Measurements from ENCODE around the gene MFSD2A.

MFSD2A gene

GRCh38 chr1:39951926-39952325 is 3.0 kb upstream of the MFSD2A start:
- ATAC-seq: no peak
- no peak for TF ChIP-seq PATZ1 (CRISPR knock-in tag; IDR thresholded peaks at IDR 0.05; ENCODE audit: borderline replicate concordance)
- no peak for TF ChIP-seq TOX (CRISPR knock-in tag; IDR thresholded peaks at IDR 0.05; ENCODE audit: borderline replicate concordance)
- no peak for TF ChIP-seq OSR1 (CRISPR knock-in tag; IDR thresholded peaks at IDR 0.05)
- no peak for TF ChIP-seq ZC3H10 (CRISPR knock-in tag; IDR thresholded peaks at IDR 0.05)
- TF ChIP-seq ARNTL (CRISPR knock-in tag; IDR thresholded peaks at IDR 0.05; ENCODE audit: borderline replicate concordance, low read depth): no peak
- TF ChIP-seq RARB (CRISPR knock-in tag; IDR thresholded peaks at IDR 0.05): no peak
- no peak for TF ChIP-seq ZFP3 (CRISPR knock-in tag; IDR thresholded peaks at IDR 0.05)
- TF ChIP-seq ZNF70 (CRISPR knock-in tag; IDR thresholded peaks at IDR 0.05): no peak
- TF ChIP-seq ZFP30 (CRISPR knock-in tag; IDR thresholded peaks at IDR 0.05): no peak
- TF ChIP-seq ISL1 (CRISPR knock-in tag; IDR thresholded peaks at IDR 0.05): no peak
- no peak for TF ChIP-seq TCF4 (CRISPR knock-in tag; IDR thresholded peaks at IDR 0.05; ENCODE audit: borderline replicate concordance)
- TF ChIP-seq GLIS3 (CRISPR knock-in tag; IDR thresholded peaks at IDR 0.05): no peak
- TF ChIP-seq ESRRG (CRISPR knock-in tag; IDR thresholded peaks at IDR 0.05): no peak
- TF ChIP-seq SNAI2 (CRISPR knock-in tag; IDR thresholded peaks at IDR 0.05): no peak
- no peak for TF ChIP-seq CSDC2 (CRISPR knock-in tag; IDR thresholded peaks at IDR 0.05)
- TF ChIP-seq CSRNP3 (CRISPR knock-in tag; IDR thresholded peaks at IDR 0.05): no peak
- no peak for TF ChIP-seq TSHZ2 (CRISPR knock-in tag; IDR thresholded peaks at IDR 0.05)
- TF ChIP-seq POU6F1 (CRISPR knock-in tag; IDR thresholded peaks at IDR 0.05; ENCODE audit: borderline replicate concordance, low read depth): no peak

GRCh38 chr1:39952359-39953110 is 2.4 kb upstream of the MFSD2A start:
- TF ChIP-seq RARB (CRISPR knock-in tag; IDR thresholded peaks at IDR 0.05): no peak
- no peak for TF ChIP-seq ZNF8 (CRISPR knock-in tag; IDR thresholded peaks at IDR 0.05)
- TF ChIP-seq ZNF70 (CRISPR knock-in tag; IDR thresholded peaks at IDR 0.05): no peak
- no peak for TF ChIP-seq ESRRG (CRISPR knock-in tag; IDR thresholded peaks at IDR 0.05)
- TF ChIP-seq CSDC2 (CRISPR knock-in tag; IDR thresholded peaks at IDR 0.05): no peak
- TF ChIP-seq POU6F1 (CRISPR knock-in tag; IDR thresholded peaks at IDR 0.05; ENCODE audit: borderline replicate concordance, low read depth): no peak
- TF ChIP-seq PPARA (CRISPR knock-in tag; IDR thresholded peaks at IDR 0.05; ENCODE audit: borderline replicate concordance): no peak
- TF ChIP-seq SNAI2 (CRISPR knock-in tag; IDR thresholded peaks at IDR 0.05): no peak
- TF ChIP-seq ZC3H10 (CRISPR knock-in tag; IDR thresholded peaks at IDR 0.05): no peak
- TF ChIP-seq TCF4 (CRISPR knock-in tag; IDR thresholded peaks at IDR 0.05; ENCODE audit: borderline replicate concordance): no peak
- TF ChIP-seq TSHZ2 (CRISPR knock-in tag; IDR thresholded peaks at IDR 0.05): no peak
- no peak for TF ChIP-seq CSRNP3 (CRISPR knock-in tag; IDR thresholded peaks at IDR 0.05)
- ATAC-seq: no peak
